GM18499 (cell line): ENCODE data around the gene PWP1.
A peak's percentile ranks its signal among the peaks of the same experiment; 100 is the strongest.

Source experiments
- ATAC-seq: cut with Tn5 transposase; IDR thresholded peaks from one replicate; pipeline ENCODE4 v1.9.1; 2021; ENCODE audit warnings: moderate number of reproducible peaks; ENCODE audit not compliant: insufficient read depth, unreplicated experiment

PWP1 gene

DNA sequence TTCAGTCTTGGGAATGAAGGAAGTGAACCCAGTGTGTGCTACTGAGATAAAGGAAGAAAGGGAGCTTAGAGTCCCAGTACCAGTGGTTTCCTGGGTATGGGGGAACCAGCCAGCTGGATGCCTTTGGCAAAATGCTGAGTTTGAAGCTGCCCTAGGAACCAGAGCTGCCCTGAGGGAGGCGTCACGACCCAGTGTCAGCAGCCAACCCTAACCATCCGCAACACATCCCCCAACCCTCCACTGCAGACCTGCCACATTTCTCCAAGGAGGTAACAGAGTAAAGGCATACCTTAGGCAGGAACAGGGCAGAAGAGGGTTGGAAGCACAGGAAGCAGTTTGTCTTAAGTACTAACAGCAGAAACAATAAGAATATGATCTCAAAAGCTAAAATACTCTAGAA, 46.8 kb downstream of the PWP1 start:
- no peak for ATAC-seq

DNA sequence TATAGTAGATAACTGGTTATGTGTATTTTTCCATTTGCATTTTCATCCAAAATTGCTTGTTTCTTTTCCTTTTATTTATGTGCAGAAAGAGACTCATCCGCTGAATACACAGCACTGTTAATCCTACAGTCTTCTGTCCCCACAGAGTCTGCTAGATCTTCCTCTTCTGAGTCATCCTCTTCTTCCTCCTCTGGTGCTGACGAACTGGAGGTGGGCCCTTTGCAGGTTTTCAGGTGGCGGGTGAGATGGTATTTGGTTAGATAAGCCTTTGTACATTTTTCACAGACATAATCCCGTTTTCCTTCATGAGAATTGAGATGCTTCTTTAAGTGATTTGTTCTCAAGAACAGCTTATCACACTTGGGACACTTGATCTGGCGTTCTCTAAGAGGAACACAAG, 48.5 kb downstream of the PWP1 start:
- no peak for ATAC-seq

DNA sequence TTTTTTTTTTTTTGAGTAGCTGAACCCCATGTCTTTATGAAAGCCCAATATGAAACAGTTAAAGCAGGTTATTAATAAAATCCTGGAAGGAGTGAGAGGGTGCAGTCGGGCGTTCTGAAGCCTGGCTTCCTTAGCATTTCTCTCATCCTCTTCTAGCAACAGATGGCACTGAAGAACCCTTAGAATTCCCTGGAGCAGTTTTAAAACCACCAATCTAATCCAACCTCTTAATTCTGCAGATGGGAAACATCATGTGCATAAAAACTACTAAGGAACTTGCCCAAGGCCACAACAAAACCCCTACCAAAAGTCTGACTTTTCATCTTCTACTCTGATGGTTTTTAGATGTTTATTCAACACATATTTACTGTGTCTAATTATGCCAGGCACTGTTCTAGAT, 50.2 kb downstream of the PWP1 start:
- ATAC-seq = no peak

DNA sequence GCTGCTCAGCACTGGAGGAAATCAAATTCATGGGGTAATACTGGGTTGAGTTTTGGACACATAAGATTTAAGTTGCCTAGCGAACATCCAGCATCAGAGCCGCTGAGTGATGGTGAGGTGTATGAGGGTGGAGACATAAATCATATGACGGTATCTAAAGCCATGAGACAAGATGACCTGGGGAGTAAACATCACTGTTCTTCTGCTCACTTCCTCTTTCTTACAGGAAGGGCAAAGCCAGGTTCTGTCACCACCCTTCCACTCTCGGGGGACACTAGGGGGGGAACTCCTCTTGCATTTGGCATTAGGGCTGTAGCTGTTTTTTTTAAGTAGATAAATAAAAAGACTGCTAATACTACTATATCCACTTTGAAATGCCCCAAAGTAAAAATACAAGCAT, 51.3 kb downstream of the PWP1 start:
- ATAC-seq = peak; percentile 77

DNA sequence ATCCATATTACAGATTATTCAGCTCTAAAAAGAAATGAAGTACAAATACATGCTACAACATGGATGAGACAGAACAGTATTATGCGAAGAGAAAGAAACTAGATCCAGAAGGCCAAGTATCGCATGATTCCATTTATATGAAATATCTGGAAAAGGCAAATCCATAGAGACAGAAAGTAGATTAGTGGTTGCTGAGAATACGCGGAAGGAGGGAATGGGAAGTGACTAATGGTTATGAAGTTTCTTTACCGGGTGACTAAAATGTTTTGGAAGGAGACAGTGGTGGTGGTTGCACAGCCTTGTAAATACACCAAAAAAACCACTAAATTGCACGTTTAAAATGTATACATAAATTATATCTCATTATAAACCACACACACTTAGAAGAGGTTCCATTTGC, 62.9 kb downstream of the PWP1 start:
- no peak for ATAC-seq

DNA sequence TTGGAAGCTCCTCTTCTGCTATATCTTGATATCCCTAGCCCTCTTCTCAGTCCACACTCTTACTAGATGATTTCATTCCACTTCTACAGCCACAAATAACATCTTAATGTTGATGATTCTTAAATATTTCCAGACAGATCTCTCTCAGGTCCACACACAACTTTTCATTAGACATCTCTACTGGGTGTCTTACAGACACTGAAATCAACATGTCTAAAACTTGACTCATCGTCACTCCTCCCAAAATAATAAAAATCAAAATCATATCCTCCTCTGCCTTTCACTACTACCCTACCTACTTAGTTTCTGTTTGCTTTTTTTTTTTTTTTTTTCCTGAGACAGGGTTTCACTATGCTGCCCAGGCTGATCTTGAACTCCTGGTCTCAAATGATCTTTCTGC, 63.5 kb downstream of the PWP1 start:
- ATAC-seq = no peak

DNA sequence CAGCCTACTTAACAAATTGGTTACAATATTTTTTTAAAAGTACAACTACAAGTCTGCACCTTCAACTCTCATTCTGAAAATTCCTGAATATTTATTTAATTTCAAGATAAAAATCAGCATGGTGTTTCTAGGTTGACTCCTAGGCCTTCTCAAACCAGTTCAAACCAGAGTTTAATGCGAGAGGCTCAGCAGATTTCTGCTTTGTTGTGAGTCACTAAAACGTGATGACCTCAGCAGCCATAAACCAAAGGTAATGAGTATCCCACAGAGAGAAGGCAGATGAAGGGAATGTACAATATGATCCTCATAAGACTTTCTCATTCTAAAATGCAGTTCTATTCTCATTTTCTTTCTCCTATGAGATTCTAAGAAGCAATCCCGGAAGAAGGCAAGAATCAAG, 73.8 kb downstream of the PWP1 start:
- no peak for ATAC-seq

DNA sequence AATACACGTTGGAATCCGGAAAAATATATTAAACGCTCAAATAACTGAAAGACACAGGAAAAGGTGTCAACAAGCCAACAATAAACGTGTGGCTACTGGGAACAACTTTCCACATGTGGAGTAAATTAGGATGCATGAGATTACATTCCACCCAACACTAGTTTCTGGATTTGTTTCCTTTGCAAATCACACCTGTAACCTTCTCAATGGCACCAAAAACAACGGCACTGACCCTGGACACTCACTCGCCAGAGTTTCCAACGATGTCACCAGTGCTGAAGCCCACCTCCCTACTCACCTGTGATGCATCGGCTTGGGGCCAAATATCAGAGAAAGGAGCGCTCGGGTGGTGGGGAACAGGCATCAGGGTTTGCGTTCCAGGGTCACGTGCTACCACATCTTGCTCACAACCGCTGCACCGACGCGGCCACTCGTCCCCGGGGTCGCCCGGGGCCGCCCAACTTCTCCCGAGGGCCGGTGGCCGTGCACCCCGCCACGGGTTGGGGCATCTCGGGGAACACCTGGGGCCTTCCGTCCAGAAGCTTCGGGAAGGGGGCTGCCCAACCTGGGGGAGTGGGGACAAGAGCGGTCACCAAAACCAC, 74.7 kb downstream of the PWP1 start:
- ATAC-seq = peak; percentile 9

DNA sequence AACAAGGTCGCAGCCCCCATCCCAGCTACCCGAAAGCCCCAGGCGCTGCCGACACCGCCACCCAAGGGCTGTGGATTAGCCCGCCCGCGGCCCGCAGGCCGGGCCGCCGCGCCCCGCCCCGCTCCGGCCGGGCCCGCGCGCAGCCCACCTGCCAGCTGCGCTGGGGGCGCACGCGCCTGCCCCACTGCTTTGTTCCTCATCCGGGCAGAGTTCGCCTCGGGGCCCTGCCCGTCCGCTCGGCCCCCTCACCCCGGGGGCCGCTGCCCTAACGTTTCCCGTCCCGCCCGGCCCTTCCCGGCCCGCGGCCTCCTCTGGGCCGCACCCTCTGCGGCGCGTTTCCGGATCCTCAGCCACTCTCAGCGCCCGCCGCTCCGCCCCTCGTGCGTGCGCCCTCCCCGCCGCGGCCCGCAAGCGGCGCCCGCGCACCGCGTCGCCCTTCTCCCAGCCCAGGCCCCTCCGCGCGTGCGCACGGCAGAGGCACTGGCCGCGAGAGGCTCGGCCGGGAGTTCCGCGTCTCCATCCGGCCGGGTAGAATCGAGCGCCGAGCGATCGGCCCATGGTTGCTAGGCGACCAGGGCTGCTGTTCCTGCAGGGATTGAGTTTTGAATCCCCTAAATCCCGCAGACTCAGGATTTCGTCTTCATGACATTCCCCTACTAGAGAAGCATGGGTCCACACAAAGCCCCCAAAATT, 75.4 kb downstream of the PWP1 start, which contains the start of gene PRDM4:
TSS of gene PRDM4 (minus strand) at position 329 of the 693 bp plus-strand sequence. CDS start 622 bp downstream, outside the sequence.
- ATAC-seq = peak; percentile 66

DNA sequence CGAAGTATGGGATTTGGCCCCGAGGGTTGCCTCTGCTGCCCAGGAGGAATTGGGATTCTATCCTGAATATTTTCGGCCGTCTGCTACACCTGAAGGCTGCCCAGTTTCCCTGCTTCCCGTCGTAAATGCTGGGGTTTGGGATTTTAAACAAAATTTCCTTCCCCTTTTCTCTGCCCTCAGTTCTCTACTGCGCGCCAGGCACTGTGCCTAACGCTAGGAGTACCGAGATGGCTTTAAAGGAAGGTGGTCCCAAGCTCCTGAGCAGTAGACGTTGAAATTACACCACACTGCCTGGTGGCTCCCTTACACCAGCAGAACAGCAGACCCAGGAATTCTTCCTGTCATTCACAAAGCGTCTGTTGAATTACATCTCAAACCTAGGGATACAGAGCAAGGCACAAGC, 75.9 kb downstream of the PWP1 start:
- no peak for ATAC-seq
